ENCODE measurements around the gene IQCN. TPM values are rescaled to one million over a fixed set of nuclear protein-coding genes. Genes with fewer than 3 reads are reported as not detected.

The IQCN gene
- total and polyA plus RNA-seq, 10 of the 15 experiments (the other 5 are each of a cell fraction or from before 2014, with no cell fraction given): 0.01 to 0.54 (median 0.23) TPM; not detected in 3

- no peak overlapping the region for H2AFZ ChIP-seq (ENCODE audit: control insufficient read depth, low read depth, low read length)
- H3K27me3 ChIP-seq (replicated peaks in 1 of 2; ENCODE audit: control insufficient read depth in 2 of 2, insufficient read depth in 2 of 2, low read length in 1 of 2): no peaks in the 10 kb centered on the region
- DNase-seq (ENCODE audit: low read depth, low spot score) (no peak), ATAC-seq (no peak), FAIRE-seq (no peak)
- POLR2A ChIA-PET: interaction anchor here (0.6 kb wide), 1 partner anchor 32 kb away, joined by 3 read pairs; no protein-coding TSS in a partner anchor
- WGBS (ENCODE audit: insufficient coverage, insufficient replicate concordance, low lambda C conversion rate, missing lambda C conversion rate): 93% methylated on average over 11 of the region's 11 CpGs
- H4K20me1 ChIP-seq (ENCODE audit: control insufficient read depth, insufficient read depth): no peaks in the 10 kb centered on the region
- H3K36me3 ChIP-seq (ENCODE audit: control insufficient read depth in 2 of 2, insufficient read depth in 2 of 2, low read length in 1 of 2): peaks cover 3 to 28% of the 10 kb centered on the region in 2 experiments; a peak in 3 of 4 replicates
- BruUV-seq (replicated peaks): no TSS peak
- H3K4me2 ChIP-seq (ENCODE audit: control insufficient read depth, insufficient read depth): no peak overlapping the region
- H3K9ac ChIP-seq (ENCODE audit: control insufficient read depth, insufficient read depth, low read length): no peak overlapping the region
- H3K4me1 ChIP-seq (ENCODE audit: control insufficient read depth, insufficient read depth, low read length): peaks cover 11% of the 10 kb centered on the region
- TF ChIP-seq RELB (IDR thresholded peaks at IDR 0.05; ENCODE audit: low read depth): no peak
- no peak for TF ChIP-seq RAD51 (IDR thresholded peaks at IDR 0.05)
- no peak for TF ChIP-seq YY1 (IDR thresholded peaks at IDR 0.05; ENCODE audit: low read depth, low read length)
- no peak for TF ChIP-seq CHD2 (IDR thresholded peaks at IDR 0.05; ENCODE audit: borderline replicate concordance, low read depth, low read length)
- TF ChIP-seq POLR2AphosphoS5 (IDR thresholded peaks at IDR 0.05; ENCODE audit: low read length): no peak
- TF ChIP-seq CBFB (IDR thresholded peaks at IDR 0.05; ENCODE audit: low read depth): no peak
- peak; percentile 15; the same call in 1 of the 2 replicates for TF ChIP-seq POLR2A (IDR thresholded peaks at IDR 0.05; ENCODE audit: low read depth, low read length)
- no peak for TF ChIP-seq ZSCAN29 (IDR thresholded peaks at IDR 0.05)
- CTCF ChIA-PET: interaction anchor here (0.5 to 7.4 kb wide), 3 partner anchors 17 to 293 kb away, joined by 3 to 74 read pairs (median 3); no protein-coding TSS in a partner anchor
- no peaks in the 10 kb centered on the region for H3K9me3 ChIP-seq (replicated peaks; ENCODE audit: control insufficient read depth, insufficient read depth, low read length)
- no peak overlapping the region for H3K4me3 ChIP-seq
- no peaks in the 10 kb centered on the region; the same call in 1 of the 2 replicates for H3K79me2 ChIP-seq (ENCODE audit: control insufficient read depth, insufficient read depth, low read length)
- intact Hi-C loops (cut with micrococcal nuclease; ENCODE audit: unreplicated experiment) (no loop called here), in situ Hi-C loops (cut with MboI) (no loop called here)
- RAD21 ChIA-PET (ENCODE audit: unreplicated experiment): no interaction called here
- SMC1A ChIA-PET (ENCODE audit: uncharacterized antibody, unreplicated experiment): interaction anchor here (1.5 kb wide), 1 partner anchor 10 kb away, joined by 3 read pairs; no protein-coding TSS in a partner anchor
- no peak overlapping the region for H3K27ac ChIP-seq (ENCODE audit: control insufficient read depth, insufficient read depth)
Measured at GRCh38 chr19:18312092-18312534, 37.9 kb upstream of the IQCN start.
